NCI-H526 treated with DMSO at 0.1 percent for 48 hours (cell line): ENCODE data around the gene INO80.
"Not testable (repeated sequence)": the region's sequence is repeated elsewhere in the genome, so short reads cannot be mapped to it uniquely, and the experiment has no call there.

Source experiments
- DNase-seq: peaks from one replicate; lab custom pipeline; 2025; lab: John Stamatoyannopoulos, UW

Gene INO80

DNA sequence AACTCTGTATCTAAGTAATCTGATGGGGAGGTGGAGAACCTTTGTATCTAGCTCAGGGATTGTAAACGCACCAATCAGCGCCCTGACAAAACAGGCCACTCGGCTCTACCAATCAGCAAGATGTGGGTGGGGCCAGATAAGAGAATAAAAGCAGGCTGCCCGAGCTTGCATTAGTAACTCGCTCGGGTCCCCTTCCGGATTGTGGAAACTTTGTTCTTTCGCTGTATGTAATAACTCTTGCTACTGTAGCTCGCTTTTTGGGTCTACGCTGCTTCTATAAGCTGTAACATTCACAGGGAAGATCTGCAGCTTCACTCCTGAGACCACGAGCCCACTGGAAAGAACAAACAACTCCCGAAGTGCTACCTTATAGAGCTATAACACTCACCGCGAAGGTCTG is 153.8 kb downstream of the INO80 start:
- DNase-seq = not testable (repeated sequence)

DNA sequence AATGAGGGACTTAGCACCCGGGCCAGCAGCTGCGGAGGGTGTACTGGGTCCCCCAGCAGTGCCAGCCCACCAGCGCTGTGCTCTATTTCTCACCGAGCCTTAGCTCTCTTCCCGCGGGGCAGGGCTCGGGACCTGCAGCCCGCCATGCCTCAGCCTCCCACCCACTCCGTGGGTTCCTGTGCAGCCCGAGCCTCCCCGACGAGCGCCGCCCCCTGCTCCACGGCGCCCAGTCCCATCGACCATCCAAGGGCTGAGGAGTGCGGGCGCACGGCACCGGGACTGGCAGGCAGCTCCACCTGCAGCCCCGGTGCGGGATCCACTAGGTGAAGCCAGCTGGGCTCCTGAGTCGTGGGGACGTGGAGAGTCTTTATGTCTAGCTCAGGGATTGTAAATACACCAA is 154.3 kb downstream of the INO80 start:
- not testable (repeated sequence) for DNase-seq

DNA sequence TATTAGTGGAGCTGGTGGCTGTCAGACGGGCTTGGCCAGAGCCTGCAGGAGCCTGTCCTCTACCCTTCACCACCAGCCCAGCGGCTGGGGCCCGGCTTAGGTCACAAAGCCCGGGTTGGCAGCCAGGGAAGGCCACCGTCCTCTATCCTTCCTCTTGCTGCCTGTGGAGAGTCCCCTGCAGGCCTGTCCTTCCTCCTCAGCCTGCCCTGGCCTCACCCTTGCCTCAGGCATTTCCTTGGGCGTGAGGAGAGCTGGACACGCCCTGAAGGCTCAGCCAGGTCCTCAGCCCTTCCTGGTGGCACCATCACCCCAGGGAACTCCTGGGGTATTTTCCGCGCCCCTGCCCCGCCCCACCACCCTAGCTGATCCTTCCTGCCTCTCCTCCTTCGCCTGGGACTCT is 155.2 kb downstream of the INO80 start:
- DNase-seq = no peak

DNA sequence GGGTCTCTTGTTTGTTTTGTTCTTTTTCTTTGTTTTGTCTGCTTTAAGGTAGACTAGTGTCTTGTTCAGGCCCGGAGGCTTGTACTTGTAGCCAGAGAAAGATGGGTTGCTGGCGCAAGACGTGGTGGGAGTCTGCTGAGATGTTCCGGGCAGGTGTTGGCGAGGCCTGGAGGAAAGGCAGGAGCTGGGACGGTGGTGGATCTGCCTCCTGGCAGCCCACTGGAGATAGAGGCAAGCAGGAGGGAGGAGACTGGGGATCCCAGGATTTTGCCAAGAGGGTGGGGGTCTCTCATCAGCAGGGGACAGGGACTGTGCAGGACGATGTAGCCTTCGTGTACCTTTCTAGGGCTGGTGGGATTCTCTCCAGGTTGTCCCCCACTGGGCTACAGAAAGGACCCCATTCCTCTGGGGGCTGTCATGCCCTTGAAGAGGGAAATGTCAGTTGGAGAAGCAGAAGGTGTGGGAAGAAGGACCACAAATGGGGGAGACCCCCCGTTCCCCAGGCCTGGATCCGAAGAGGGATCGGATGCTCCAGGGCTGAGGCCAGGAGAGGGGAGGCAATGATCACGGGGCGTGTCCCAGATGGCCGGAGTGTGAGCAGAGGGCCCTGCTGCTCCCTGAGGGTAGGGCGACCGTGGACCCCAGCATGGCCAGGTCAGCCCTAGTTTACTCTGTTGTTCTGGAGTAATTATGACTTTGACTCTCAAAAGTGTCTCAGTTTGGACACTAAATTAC is 155.8 kb downstream of the INO80 start:
- no peak for DNase-seq

DNA sequence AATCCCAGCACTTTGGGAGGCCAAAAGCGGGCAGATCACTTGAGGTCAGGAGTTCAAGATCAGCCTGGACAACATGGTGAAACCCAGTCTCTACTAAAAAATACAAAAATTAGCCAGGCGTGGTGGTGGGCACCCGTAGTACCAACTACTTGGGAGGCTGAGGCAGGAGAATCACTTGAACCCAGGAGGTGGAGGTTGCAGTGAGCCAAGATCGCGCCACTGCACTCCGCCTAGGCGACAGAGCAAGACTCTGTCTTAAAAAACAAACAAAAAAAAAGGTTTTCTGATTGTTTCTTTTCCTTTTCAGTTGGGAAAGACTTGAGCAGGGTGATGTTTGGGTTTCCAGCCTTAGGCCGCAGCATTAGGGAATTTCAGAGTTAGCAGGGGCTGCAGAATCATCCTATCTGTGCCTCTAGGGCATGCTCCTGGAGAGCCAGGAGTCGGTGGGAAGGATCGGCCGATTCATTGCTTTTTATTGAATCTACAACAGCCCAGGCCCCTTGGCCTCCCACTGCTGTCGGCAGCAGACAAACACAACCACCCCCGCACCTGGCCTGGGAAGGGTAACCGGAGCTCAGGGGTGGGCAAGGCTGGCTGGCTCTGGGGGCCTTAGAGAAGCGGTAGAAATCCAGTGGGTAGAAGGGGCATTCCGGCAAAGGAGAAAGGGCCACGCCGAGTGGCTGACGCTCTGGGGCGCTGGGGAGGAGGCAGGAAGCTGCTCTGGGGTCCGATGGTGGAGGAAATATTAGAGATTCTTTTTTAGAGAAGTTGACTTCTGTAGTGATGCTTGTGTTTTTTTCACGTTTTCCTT is 156.5 kb downstream of the INO80 start:
- no peak for DNase-seq

DNA sequence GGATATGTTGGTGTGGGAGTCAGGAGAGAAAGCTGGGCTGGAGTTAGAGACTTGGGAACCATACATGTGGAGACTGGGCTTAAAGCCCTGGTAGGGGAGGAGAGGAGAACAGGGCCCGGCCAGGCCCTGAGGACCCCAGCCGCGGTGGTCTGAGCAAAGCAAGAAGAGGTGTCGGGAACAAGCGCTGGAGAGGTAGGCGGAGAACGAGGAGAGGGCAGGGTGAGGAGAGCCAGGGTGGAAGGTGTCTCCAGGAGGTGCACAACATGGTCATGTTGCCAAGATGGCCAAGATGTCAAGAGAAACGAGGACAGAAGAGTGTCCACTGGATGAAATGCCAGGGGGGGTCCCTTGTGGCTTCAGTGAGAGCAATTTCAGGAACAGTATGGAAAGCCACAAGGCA is 157.4 kb downstream of the INO80 start:
- no peak for DNase-seq

DNA sequence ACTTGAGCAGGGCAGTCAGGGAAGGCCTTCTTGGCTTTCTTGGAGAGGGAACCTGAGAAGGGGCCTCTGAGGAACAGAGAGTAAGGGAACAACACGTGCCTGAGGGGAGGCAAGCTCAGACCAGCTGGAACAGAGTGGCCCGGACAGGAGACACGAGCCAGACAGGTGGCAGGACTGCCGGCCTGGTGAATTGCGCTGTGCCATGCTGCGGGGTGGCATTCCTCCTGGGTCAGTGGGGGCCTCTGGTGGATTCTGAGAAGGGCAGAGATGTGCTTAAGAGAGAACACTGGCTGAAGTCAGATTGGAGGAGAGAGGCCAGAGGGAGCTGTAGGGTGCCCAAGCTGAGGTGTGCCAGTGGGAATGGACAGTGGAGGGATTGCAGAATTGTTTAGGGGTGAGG is 157.9 kb downstream of the INO80 start:
- no peak for DNase-seq

DNA sequence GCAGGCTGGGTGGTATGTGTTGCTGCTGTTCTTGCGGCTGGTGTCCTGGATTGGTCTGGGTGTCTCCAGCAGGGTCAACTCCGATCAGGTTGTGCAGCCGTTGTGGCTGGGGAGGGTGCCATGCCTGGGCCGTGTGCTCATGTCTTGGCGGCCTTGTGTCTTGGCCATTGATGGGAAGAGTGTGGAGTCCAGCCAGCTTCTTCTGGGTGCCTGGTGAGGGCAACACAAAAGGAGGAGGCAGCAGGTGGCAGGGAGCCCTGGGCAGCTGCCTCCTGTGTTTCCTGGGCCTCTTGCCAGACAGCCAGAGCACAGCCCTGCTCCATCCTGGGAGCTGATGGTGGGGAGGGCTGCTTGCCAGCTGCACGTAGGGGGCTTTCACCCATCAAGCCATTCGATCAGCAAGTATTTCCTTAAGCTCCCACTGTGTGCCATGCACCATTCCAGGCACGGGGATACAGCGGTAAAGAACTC is 158.5 kb downstream of the INO80 start:
- no peak for DNase-seq

DNA sequence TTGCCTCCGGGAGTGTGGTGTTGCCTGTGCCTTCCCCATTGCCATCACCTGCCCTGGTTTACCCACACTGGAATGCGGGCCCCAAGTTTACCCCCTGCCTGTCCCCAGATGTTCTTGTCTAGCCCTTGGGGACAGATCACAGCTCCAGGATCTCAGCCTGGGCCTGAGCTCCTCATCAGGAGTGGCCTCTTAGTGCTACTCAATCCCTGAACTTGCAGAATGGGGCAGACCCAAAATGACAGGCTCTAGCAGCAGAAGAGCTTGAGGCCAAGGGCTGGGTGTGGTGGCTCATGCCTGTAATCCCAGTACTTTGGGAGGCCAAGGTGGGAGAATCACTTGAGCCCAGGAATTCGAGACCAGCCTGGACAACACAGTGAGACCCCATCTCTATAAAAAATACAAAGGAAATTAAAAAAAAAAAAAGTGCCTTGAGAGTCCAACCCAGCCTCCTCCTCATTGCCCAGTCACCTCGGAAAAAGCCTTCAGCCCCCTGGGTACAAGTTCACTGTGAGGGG is 159.0 kb downstream of the INO80 start:
- DNase-seq = no peak

DNA sequence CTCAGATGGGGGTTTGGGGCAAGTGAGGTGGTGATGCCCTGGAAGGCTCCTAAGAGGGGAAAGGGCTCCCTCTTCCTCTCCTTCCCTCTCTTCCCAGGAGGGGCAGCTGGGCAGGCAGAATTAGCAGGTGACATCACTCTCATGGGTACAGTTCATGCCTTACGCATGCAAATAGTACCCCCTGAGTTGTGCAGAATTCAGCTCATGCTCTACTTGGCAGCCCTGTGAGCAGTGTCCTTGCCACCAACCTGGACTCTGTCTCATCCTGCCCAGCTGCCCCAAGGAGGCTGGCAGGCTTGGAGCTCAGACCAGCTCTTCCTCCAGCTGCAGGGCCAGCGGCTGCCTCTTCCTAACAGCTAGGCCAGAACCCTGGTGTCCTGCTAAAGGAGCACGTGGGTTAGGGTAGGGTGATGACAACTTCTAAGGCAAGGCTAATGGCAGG is 159.5 kb downstream of the INO80 start:
- DNase-seq = no peak

DNA sequence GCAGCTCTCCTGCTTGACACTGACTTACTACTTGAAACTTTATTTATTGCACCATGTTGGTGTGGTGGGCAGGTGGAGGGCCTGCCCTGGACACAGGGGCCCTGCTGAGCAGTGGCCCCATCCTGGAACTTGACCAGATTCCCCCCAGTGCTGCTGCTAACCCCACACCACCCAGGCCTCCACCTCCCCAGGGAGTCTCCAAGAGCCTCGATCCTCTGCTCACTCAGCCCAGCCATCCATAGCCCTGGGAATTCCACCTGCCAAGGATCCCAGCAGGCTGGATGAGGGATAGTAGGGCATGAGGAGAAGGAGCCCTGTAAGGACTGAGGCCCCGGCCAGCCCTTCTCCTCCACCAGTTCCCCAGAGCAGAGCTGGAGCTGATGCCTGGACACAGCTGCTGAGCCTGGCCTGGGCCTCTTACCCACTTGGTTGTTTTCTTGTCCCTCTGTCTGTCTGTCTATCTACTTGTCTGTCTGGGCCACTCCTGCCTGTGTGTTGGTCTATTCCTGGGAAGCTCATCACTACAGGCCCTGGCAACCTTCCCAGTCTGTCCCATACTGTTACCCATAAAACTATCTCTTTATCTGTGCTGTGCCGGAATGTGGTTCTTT is 160.0 kb downstream of the INO80 start:
- DNase-seq = no peak

DNA sequence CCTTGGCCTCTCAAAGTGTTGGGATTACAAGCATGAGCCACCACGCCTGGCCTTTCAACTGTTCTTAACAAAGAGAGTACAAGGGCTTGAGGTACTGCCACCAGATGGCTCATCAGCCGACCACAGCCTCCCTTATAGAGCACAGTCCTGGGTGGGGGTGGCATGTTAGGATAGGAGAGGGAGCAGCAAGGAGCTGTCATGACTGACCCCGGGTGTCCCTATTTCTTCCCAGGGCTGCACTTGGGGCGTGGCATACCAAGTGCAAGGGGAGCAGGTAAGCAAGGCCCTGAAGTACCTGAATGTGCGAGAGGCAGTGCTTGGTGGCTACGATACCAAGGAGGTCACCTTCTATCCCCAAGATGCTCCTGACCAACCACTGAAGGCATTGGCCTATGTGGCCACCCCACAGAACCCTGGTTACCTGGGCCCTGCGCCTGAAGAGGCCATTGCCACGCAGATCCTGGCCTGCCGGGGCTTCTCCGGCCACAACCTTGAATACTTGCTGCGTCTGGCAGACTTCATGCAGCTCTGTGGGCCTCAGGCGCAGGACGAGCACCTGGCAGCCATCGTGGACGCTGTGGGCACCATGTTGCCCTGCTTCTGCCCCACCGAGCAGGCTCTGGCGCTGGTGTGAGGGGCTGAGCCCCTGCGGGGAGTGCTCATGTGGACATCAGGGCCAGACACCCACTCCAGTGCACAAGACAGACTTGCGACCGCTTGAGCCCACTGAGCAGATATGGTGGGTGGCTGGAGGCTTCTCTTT is 160.8 kb downstream of the INO80 start:
- DNase-seq = no peak

DNA sequence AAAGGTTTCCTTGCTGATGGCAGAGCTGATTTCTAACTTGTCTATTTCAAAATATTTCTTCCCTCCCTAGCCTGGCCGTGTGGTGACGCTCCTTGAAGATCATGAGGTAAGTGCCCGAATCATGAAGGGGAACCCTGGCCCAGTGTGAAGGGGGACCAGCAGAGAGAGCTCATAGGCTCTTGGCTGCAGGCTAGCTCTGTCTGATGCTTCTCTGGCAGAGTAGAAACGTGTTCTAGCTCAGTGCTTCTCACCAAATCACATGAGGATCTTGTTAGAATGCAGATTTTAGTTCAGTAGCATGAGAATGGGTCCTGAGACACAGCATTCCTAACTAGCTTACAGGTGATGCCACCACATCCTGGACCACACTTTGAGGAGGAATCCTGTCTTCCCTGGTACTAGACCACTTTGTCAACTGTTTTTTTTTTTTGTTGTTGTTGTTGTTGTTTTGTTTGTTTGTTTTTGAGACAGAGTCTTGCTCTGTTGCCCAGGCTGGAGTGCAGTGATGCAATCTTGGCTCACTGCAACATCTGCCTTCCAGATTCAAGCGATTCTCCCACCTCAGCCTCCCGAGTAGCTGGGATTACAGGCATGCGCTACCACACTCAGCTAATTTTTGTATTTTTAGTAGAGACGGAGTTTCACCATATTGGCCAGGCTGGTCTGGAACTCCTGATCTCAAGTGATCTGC is 161.8 kb downstream of the INO80 start:
- DNase-seq = not testable (repeated sequence)

DNA sequence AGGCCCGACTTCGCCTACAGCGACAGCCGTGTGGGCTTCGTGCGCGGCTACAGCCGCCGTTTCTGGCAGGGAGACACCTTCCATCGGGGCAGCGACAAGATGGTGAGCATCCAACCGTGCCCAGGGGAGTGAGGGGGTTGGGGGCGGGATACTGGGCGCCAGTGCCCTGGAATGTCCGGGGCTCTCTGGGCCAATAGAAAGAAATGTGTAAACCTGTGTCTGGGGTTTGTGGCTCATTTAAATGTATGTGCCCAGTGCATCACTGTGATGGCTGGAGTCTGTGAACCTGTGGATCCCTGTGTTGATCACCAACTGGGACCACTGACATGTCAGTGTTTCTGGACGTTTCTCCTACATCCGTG is 162.4 kb downstream of the INO80 start:
- DNase-seq = no peak

DNA sequence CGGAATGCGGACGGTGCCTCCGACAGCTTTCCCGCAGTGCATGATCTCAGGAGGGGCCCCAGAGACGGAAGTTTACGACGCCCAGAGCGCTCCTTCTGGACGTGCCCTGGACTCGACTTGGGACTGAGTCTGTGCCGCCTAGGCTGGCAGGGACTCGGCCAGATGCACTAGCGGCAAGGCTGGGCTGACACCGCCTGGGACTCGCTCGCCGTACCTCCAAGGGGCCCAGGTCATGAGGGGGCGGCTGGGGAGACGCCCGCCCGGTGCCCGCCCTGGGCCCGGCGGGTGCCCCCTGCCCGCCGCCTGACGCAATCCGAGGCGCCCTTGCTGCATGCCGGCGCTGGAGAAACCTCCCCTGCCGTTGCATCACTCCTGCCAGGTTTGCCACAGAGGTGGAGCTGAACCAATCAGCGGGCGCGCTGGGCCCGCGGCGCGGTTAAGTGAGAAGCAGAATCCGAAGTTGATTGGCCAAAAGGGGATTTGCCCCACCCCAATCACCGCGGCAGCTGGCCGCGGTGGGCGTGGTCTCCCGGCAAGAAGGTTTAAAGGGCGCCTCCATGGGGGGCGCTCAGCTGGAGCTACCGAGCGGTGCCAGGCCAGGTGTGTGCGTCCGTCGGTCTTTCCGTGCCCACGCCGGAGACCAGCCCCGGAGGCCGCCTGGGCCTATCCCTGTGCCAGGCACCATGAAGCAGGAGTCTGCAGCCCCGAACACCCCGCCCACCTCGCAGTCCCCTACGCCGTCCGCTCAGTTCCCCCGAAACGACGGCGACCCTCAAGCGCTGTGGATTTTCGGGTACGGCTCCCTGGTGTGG is 163.0 kb downstream of the INO80 start, which contains the start of gene CHAC1:
Gene CHAC1 (plus strand): TSS at position 571 of the 812 bp plus-strand sequence. CDS start 113 bp downstream, at position 684.
- peak; percentile 88 for DNase-seq

DNA sequence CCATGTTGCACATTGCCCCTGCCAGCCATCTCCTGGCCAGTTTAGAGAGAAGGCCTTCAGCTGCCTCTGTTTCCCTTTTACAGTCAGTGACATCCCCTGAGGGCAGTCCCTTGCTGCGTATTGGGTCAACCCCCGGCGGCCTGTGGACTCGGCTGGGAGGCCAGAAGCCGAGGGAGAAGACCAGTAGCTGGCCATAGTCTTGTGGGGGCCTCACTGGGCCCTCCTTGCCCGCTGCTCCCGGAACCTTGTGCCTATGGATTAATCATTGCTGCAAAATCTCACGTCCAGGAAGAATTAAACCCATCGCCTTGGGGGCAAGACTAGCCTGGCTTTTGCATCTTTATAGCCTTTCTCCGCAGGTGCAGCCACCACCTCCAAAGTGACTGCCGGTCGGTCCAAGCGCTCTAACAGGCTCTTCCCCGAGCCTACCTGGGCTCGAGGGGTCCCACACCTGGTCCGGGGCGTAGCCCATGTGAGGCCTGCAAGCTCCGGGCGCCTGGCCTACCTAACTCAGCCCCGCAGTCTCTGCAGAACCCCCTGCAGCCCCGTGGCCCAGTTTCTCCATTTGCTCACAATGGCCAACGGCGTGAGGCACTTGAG is 163.7 kb downstream of the INO80 start:
- DNase-seq = no peak

DNA sequence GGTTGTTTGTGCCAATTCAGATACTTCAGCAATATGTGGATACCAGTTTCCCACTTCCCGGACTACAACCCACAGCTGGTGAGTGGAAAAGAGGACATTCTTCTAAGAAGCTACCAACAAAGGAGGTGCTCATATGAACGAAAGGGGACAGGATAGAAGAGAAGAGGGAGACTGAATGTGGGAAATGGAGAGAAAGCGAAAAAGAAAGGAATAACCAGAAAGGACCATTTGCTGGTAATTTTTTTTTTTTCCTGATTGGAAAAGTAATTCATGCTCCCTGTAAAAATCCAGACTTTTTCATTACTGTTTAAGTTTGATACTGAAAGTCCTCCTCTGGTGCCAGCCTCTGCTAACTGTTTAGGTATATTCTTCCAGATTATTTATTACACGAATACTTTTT is 164.3 kb downstream of the INO80 start:
- DNase-seq = no peak

DNA sequence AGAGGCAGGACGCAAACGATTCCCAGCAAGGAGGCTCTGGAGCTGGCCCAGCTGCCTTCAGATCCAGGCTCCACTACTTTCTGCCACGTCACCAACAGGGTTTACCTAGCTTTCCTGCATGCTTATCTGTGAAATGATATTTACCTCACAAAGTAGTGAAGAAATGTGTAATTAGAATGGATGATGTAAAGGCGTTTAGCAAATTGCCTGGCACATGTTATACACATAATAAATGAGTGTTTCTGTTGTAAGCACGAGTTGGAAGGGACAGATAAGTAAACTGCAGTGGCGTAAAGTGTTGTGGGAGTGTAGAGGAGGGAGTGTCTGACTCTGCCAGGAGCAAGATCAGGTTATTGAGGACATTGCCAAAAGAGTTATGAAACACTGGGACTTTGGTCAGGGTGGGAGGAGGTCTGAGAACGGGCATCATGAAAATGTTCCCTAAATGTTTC is 166.3 kb downstream of the INO80 start:
- DNase-seq = no peak

DNA sequence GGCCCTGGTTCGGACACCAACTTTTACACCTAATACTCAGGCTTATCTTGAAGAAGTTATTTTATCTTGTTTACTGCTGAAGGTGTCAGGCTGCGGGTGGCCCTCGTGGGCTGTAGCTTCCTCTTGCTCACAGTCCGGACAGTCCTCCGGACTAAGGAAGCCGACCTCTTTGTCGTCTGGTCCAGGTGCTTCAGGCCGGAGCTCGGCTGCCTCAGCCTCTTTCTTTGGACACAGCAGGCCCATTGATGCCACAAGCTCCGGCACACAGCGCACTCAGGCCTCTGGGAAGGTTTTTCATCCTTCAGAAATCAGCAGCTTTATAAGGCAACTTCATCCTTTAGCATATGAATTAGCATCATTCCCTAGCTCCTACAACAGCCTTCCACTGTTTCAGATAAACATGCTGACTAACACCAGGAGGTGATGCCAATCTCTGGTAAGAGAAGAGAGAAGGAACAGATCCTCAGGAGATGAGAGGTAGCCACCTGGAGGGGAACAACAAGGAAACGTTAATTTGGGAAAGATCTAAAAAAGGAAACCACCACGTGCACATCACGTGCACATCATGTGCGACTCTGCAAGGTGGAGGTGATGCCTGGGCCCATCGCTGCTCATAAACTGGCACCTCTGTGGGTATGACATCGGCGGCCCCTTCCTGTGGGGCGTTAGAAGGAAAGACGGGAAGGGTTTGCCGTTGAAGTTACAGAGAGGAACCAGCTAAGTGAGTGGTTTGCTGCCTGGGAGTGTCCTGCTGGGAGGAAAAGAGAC is 167.2 kb downstream of the INO80 start:
- no peak for DNase-seq
